ENCODE results near the gene CNOT2.

The CNOT2 gene

GRCh38 chr12:70306676-70307075 lies 63.4 kb downstream of the CNOT2 start:
- DNase-seq (ENCODE audit: low spot score), result no peak

GRCh38 chr12:70307868-70308267 lies 64.6 kb downstream of the CNOT2 start:
- no peak for DNase-seq (ENCODE audit: low spot score)

GRCh38 chr12:70309348-70309747 lies 66.1 kb downstream of the CNOT2 start:
- DNase-seq (ENCODE audit: low spot score), result no peak

GRCh38 chr12:70314145-70314544 lies 70.9 kb downstream of the CNOT2 start:
- no peak for DNase-seq (ENCODE audit: low spot score)

GRCh38 chr12:70317781-70318180 lies 74.5 kb downstream of the CNOT2 start:
- no peak for DNase-seq (ENCODE audit: low spot score)

GRCh38 chr12:70319605-70320004 lies 76.4 kb downstream of the CNOT2 start:
- no peak for DNase-seq (ENCODE audit: low spot score)

GRCh38 chr12:70321191-70321590 lies 78.0 kb downstream of the CNOT2 start:
- no peak for DNase-seq (ENCODE audit: low spot score)

- DNase-seq (ENCODE audit: low spot score), result no peak
These were observed 84.3 kb downstream of the CNOT2 start for GRCh38 chr12:70327541-70327940.

GRCh38 chr12:70329728-70330127 lies 86.5 kb downstream of the CNOT2 start:
- DNase-seq (ENCODE audit: low spot score), result no peak

GRCh38 chr12:70330158-70330557 lies 86.9 kb downstream of the CNOT2 start:
- DNase-seq (ENCODE audit: low spot score), result no peak

- no peak for DNase-seq (ENCODE audit: low spot score)
These were observed 89.0 kb downstream of the CNOT2 start for GRCh38 chr12:70332236-70332635.

GRCh38 chr12:70334742-70335141 lies 91.5 kb downstream of the CNOT2 start:
- DNase-seq (ENCODE audit: low spot score), result no peak

GRCh38 chr12:70338531-70338930 lies 95.3 kb downstream of the CNOT2 start:
- DNase-seq (ENCODE audit: low spot score), result no peak

- no peak for DNase-seq (ENCODE audit: low spot score)
These were observed 107.8 kb downstream of the CNOT2 start for GRCh38 chr12:70351076-70351475.

GRCh38 chr12:70353780-70354660 lies 110.8 kb downstream of the CNOT2 start:
- DNase-seq (ENCODE audit: low spot score), result no peak

GRCh38 chr12:70354787-70355186 lies 111.6 kb downstream of the CNOT2 start:
- no peak for DNase-seq (ENCODE audit: low spot score)

GRCh38 chr12:70355972-70356371 lies 112.7 kb downstream of the CNOT2 start:
- no peak for DNase-seq (ENCODE audit: low spot score)

- DNase-seq (ENCODE audit: low spot score), result no peak
These were observed 116.4 kb downstream of the CNOT2 start for GRCh38 chr12:70359458-70360197.

GRCh38 chr12:70360218-70360617 lies 117.0 kb downstream of the CNOT2 start:
- no peak for DNase-seq (ENCODE audit: low spot score)

- DNase-seq (ENCODE audit: low spot score), result no peak
These were observed 121.6 kb downstream of the CNOT2 start for GRCh38 chr12:70364695-70365397.

- no peak for DNase-seq (ENCODE audit: low spot score)
These were observed 122.1 kb downstream of the CNOT2 start for GRCh38 chr12:70365398-70365647.

- peak; percentile 57 for DNase-seq (ENCODE audit: low spot score)
These were observed 122.7 kb downstream of the CNOT2 start, which contains the start of gene KCNMB4 for GRCh38 chr12:70365648-70366518. KCNMB4 (plus strand) TSS chr12:70366290; CDS start chr12:70366735, 445 bp downstream.

All from CD4-positive, alpha-beta T cell treated with Interleukin-15 for 4 hours (primary cell).